ENCODE data around the gene CLEC4G. TPM values are rescaled to one million over a fixed set of nuclear protein-coding genes. Genes with fewer than 3 reads are reported as not detected.

Gene CLEC4G
- total and polyA plus RNA-seq, 2 of the 8 experiments (the other 6 are each of a cell fraction or from before 2014, with no cell fraction given) = 0.35 to 2.9 TPM

DNA sequence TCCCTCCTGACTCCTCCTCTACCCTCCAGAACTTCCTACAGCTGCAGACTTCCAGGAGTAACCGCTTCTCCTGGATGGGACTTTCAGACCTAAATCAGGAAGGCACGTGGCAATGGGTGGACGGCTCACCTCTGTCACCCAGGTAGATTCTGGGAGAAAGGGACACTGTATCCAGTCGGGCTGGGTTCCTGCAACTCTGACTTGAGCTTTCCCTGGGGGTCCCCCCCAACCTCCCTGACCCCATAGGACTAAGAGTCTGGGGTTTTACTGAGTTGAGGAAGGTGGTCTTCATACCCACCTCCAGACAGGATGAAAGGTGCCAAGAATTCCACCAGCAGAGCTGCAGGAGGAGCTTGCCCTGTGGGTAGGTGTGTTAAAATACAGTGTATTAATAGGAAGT lies 35.6 kb upstream of the CLEC4G start (continued):
- TF ChIP-seq GTF2F1 (IDR thresholded peaks at IDR 0.05; ENCODE audit: borderline replicate concordance, low read depth, low read length) = no peak
- TF ChIP-seq E2F6 (IDR thresholded peaks at IDR 0.05) = no peak
- TF ChIP-seq, protein P1, sequence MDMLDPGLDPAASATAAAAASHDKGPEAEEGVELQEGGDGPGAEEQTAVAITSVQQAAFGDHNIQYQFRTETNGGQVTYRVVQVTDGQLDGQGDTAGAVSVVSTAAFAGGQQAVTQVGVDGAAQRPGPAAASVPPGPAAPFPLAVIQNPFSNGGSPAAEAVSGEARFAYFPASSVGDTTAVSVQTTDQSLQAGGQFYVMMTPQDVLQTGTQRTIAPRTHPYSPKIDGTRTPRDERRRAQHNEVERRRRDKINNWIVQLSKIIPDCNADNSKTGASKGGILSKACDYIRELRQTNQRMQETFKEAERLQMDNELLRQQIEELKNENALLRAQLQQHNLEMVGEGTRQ (IDR thresholded peaks at IDR 0.05; ENCODE audit: low read length) = no peak
- no peak for TF ChIP-seq CTBP2 (IDR thresholded peaks at IDR 0.05; ENCODE audit: borderline replicate concordance, insufficient read depth, insufficient read length, low read length)
- TF ChIP-seq POU5F1 (IDR thresholded peaks at IDR 0.05; ENCODE audit: low read depth, low read length) = no peak
- no peak for TF ChIP-seq KDM4A (IDR thresholded peaks at IDR 0.05; ENCODE audit: low read depth, low read length, severe bottlenecking)
- TF ChIP-seq CHD7 (IDR thresholded peaks at IDR 0.05; ENCODE audit: insufficient replicate concordance, low read length) = no peak
- TF ChIP-seq MAX (IDR thresholded peaks at IDR 0.05) = no peak

Data from H1 (cell line).